ENCODE measurements around the gene GNA14. TPM values are rescaled to one million over a fixed set of nuclear protein-coding genes. Genes with fewer than 3 reads are reported as not detected.

GNA14 gene
- total and polyA plus RNA-seq, 2 of the 8 experiments (the other 6 are each of a cell fraction or from before 2014, with no cell fraction given) = 3.4 to 6.3 TPM

DNA sequence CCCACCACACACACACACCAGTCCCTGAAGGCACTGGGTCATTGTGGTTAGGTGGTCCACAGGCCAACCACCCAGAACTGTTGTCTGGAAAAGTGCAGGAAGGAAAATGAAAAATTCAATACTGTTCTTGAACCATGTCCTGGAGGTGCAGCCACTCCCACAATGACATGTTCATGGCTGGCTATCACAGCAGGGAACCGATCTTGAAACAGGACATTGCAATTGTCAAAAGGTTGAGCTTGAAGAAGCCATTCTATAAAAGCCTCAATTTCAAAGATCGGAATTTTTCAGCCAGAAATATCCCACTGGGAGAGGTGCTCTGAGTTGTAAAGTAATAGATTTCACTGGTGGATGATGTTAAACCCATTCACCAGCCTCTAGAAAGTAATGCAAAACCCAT lies 218.2 kb downstream of the GNA14 start:
- Histone ChIP-seq H3K27me3 (replicated peaks in 1 of 4; ENCODE audit: control insufficient read depth in 3 of 4, extremely low read depth in 1 of 4, insufficient read depth in 3 of 4, low read length in 3 of 4) (no peaks in the 10 kb centered on the region), H2BK120ac (replicated peaks; ENCODE audit: low read depth, low read length) (no peak overlapping the region), H3K9ac (replicated peaks in 1 of 4; ENCODE audit: extremely low read depth in 1 of 4, low read depth in 3 of 4, low read length in 3 of 4) (no peak overlapping the region), H3K23ac (ENCODE audit: insufficient read length) (no peak overlapping the region), H3K79me2 (ENCODE audit: control insufficient read depth in 1 of 2, insufficient read depth in 2 of 2, low read length in 2 of 2) (no peaks in the 10 kb centered on the region), H3K4me3 (ENCODE audit: extremely low read depth in 1 of 4, insufficient read depth in 2 of 4, low read depth in 3 of 4, low read length in 4 of 4) (no peak overlapping the region), H3K18ac (ENCODE audit: extremely low read depth, low read length) (no peak overlapping the region), H2AK5ac (ENCODE audit: low read depth, low read length) (no peak overlapping the region), H4K8ac (ENCODE audit: extremely low read depth, insufficient read depth, low read length) (no peak overlapping the region), H2BK12ac (ENCODE audit: low read depth, low read length) (no peak overlapping the region), H3K4ac (replicated peaks; ENCODE audit: insufficient read length, low read depth, low read length) (no peak overlapping the region), H2AFZ (ENCODE audit: low read length) (no peak overlapping the region), H4K5ac (ENCODE audit: insufficient read length, low read depth, low read length) (no peak overlapping the region), H3K56ac (replicated peaks; ENCODE audit: insufficient read length, low read depth, low read length) (no peak overlapping the region), H3K36me3 (ENCODE audit: control insufficient read depth in 2 of 4, insufficient read depth in 4 of 4, low read length in 3 of 4) (no peaks in the 10 kb centered on the region), H4K20me1 (replicated peaks in 1 of 2; ENCODE audit: control insufficient read depth in 1 of 2, insufficient read depth in 2 of 2, low read length in 2 of 2) (no peaks in the 10 kb centered on the region), H2BK20ac (ENCODE audit: low read length) (no peak overlapping the region), H2BK15ac (ENCODE audit: low read length) (no peak overlapping the region), H3K4me2 (ENCODE audit: insufficient read depth in 1 of 2, low read depth in 2 of 2, low read length in 2 of 2) (no peak overlapping the region), H3K23me2 (ENCODE audit: low read depth, low read length) (no peaks in the 10 kb centered on the region), H3K79me1 (ENCODE audit: low read depth, low read length) (no peaks in the 10 kb centered on the region), H3K14ac (ENCODE audit: insufficient read length) (no peak overlapping the region), H2BK5ac (ENCODE audit: low read depth, low read length) (no peak overlapping the region), H3K4me1 (replicated peaks in 1 of 4; ENCODE audit: control insufficient read depth in 3 of 4, insufficient read depth in 4 of 4, low read length in 3 of 4) (no peaks in the 10 kb centered on the region), H4K91ac (replicated peaks; ENCODE audit: insufficient read length, low read length) (no peak overlapping the region), H3K9me3 (ENCODE audit: insufficient read depth in 2 of 2, low read depth in 1 of 2, low read length in 1 of 2) (no peaks in the 10 kb centered on the region), H3K27ac (ENCODE audit: low read depth, low read length) (no peak overlapping the region)
- FAIRE-seq = no peak
- POLR2A ChIA-PET (ENCODE audit: partially characterized antibody) = no interaction called here
- 76% methylated on average over 2 of the region's 2 CpGs; no CpG with 5 or more reads in 1 of the 2 experiments for WGBS, 2 experiments (ENCODE audit: extremely low coverage in 1 of 2, insufficient coverage in 1 of 2, insufficient read length in 1 of 2, insufficient replicate concordance in 2 of 2, low coverage in 1 of 2, low lambda C conversion rate in 2 of 2, missing lambda C conversion rate in 1 of 2)
- CTCF ChIA-PET (ENCODE audit: partially characterized antibody) = interaction anchor here (1.2 to 20.5 kb wide), 3 partner anchors 26 to 262 kb away, joined by 3 to 384 read pairs (median 3); no protein-coding TSS in a partner anchor
- no peak for DNase-seq (ENCODE audit: low read depth in 1 of 2, low spot score in 2 of 2)
- TF ChIP-seq CBX5 (IDR thresholded peaks at IDR 0.05; ENCODE audit: low read depth, low read length) (no peak), SP2 (IDR thresholded peaks at IDR 0.05; ENCODE audit: low read length) (no peak), TCF12 (IDR thresholded peaks at IDR 0.05; ENCODE audit: low read depth, low read length) (no peak), TAF1 (IDR thresholded peaks at IDR 0.05; ENCODE audit: low read depth, low read length) (no peak), POLR2A (IDR thresholded peaks at IDR 0.05; ENCODE audit: control extremely low read depth in 1 of 2, low read depth in 2 of 2, low read length in 2 of 2) (no peak), PHF8 (conservative IDR thresholded peaks at IDR 0.05; ENCODE audit: low read depth, low read length) (no peak), SP4 (IDR thresholded peaks at IDR 0.05; ENCODE audit: low read length) (no peak), GABPA (IDR thresholded peaks at IDR 0.05; ENCODE audit: borderline replicate concordance, insufficient read depth, low read length) (no peak), SAP30 (IDR thresholded peaks at IDR 0.05; ENCODE audit: insufficient read depth, insufficient replicate concordance, low read length) (no peak), ASH2L (IDR thresholded peaks at IDR 0.05; ENCODE audit: low read length) (no peak), SP1 (IDR thresholded peaks at IDR 0.05; ENCODE audit: low read depth, low read length) (no peak)
- TF ChIP-seq, protein P1, sequence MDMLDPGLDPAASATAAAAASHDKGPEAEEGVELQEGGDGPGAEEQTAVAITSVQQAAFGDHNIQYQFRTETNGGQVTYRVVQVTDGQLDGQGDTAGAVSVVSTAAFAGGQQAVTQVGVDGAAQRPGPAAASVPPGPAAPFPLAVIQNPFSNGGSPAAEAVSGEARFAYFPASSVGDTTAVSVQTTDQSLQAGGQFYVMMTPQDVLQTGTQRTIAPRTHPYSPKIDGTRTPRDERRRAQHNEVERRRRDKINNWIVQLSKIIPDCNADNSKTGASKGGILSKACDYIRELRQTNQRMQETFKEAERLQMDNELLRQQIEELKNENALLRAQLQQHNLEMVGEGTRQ (IDR thresholded peaks at IDR 0.05; ENCODE audit: low read length) = no peak
- TF ChIP-seq, protein P2, sequence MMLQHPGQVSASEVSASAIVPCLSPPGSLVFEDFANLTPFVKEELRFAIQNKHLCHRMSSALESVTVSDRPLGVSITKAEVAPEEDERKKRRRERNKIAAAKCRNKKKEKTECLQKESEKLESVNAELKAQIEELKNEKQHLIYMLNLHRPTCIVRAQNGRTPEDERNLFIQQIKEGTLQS (IDR thresholded peaks at IDR 0.05; ENCODE audit: insufficient read depth, low read depth, low read length) = no peak

Data from H1 (cell line).